Suprapubic skin (tissue), 3 donors: ENCODE data around the gene ARHGAP10.

Experiments
- POLR2A ChIP-seq, 2 donors: fragments of 450-650 bp; IDR thresholded peaks; one replicate each; pipeline ENCODE4 v1.6.1; 2017; ENCODE audit warnings: antibody characterized with exemption in 2 of 2, mild to moderate bottlenecking in 2 of 2, moderate library complexity in 2 of 2
- TF ChIP-seq, protein P1 (sequence below), 2 donors: fragments of 200-600 bp in 1 of 2; fragments of 450-650 bp in 1 of 2; sonication (generic) in 1 of 2; IDR thresholded peaks; one replicate each; pipeline ENCODE4 v1.5.1; 2016 to 2019; ENCODE audit warnings: antibody characterized with exemption in 2 of 2, mild to moderate bottlenecking in 1 of 2, moderate library complexity in 1 of 2

DNA sequence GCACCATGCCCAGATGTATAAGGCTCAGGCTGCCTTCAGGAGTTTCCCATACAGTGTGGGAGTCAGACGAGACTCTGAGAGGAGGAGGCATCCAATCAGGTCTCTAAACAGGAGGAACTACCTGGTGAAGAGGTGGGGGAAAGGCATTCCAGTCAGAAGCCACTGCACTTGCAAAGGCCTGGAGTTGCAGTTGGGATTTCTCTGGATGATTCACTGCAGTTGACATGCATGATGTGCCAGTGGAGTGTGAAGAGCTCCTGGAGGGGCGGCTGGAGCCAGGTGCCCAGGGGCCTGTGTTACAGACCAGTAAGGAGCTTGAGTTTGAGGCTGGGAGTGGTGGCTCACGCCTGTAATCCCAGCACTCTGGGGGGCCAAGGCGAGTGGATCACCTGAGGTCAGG, 339.1 kb downstream of the ARHGAP10 start:
- TF ChIP-seq, protein P1, sequence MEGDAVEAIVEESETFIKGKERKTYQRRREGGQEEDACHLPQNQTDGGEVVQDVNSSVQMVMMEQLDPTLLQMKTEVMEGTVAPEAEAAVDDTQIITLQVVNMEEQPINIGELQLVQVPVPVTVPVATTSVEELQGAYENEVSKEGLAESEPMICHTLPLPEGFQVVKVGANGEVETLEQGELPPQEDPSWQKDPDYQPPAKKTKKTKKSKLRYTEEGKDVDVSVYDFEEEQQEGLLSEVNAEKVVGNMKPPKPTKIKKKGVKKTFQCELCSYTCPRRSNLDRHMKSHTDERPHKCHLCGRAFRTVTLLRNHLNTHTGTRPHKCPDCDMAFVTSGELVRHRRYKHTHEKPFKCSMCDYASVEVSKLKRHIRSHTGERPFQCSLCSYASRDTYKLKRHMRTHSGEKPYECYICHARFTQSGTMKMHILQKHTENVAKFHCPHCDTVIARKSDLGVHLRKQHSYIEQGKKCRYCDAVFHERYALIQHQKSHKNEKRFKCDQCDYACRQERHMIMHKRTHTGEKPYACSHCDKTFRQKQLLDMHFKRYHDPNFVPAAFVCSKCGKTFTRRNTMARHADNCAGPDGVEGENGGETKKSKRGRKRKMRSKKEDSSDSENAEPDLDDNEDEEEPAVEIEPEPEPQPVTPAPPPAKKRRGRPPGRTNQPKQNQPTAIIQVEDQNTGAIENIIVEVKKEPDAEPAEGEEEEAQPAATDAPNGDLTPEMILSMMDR (IDR thresholded peaks at IDR 0.05) = no peak
- no peak for TF ChIP-seq POLR2A (IDR thresholded peaks at IDR 0.05)
